ENCODE measurements around the gene TBC1D2.
"Not testable (repeated sequence)": the region's sequence is repeated elsewhere in the genome, so short reads cannot be mapped to it uniquely, and the experiment has no call there.

The TBC1D2 gene

DNA sequence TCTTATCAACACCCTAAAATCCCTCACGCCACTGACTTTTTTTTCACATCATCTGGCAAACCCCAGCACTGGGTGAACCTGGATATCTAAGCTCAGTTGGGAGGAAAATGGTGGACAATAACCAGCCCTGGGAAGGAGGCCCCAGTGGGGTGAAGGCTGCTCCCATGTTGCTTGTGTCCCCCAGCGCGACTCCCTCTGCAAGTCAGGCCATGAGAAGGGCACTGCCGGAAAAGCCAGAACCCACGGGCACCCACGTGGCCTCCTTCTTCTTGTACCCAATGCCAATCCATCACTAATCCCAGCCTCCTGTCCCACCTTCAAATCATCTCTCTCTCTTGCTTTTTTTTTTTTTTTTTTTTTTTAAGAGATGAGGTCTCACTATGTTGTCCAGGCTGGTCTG lies 74.5 kb downstream of the TBC1D2 start:
- DNase-seq (ENCODE audit: low read depth, low spot score), result no peak
- no peak overlapping the region for H3K4me3 ChIP-seq (ENCODE audit: low read depth, low read length)
- in situ Hi-C loops (cut with HindIII; ENCODE audit: low sequenced_read_pairs), result no loop called here
- TF ChIP-seq, protein P1, sequence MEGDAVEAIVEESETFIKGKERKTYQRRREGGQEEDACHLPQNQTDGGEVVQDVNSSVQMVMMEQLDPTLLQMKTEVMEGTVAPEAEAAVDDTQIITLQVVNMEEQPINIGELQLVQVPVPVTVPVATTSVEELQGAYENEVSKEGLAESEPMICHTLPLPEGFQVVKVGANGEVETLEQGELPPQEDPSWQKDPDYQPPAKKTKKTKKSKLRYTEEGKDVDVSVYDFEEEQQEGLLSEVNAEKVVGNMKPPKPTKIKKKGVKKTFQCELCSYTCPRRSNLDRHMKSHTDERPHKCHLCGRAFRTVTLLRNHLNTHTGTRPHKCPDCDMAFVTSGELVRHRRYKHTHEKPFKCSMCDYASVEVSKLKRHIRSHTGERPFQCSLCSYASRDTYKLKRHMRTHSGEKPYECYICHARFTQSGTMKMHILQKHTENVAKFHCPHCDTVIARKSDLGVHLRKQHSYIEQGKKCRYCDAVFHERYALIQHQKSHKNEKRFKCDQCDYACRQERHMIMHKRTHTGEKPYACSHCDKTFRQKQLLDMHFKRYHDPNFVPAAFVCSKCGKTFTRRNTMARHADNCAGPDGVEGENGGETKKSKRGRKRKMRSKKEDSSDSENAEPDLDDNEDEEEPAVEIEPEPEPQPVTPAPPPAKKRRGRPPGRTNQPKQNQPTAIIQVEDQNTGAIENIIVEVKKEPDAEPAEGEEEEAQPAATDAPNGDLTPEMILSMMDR (IDR thresholded peaks at IDR 0.05; ENCODE audit: low read depth, low read length), result no peak

DNA sequence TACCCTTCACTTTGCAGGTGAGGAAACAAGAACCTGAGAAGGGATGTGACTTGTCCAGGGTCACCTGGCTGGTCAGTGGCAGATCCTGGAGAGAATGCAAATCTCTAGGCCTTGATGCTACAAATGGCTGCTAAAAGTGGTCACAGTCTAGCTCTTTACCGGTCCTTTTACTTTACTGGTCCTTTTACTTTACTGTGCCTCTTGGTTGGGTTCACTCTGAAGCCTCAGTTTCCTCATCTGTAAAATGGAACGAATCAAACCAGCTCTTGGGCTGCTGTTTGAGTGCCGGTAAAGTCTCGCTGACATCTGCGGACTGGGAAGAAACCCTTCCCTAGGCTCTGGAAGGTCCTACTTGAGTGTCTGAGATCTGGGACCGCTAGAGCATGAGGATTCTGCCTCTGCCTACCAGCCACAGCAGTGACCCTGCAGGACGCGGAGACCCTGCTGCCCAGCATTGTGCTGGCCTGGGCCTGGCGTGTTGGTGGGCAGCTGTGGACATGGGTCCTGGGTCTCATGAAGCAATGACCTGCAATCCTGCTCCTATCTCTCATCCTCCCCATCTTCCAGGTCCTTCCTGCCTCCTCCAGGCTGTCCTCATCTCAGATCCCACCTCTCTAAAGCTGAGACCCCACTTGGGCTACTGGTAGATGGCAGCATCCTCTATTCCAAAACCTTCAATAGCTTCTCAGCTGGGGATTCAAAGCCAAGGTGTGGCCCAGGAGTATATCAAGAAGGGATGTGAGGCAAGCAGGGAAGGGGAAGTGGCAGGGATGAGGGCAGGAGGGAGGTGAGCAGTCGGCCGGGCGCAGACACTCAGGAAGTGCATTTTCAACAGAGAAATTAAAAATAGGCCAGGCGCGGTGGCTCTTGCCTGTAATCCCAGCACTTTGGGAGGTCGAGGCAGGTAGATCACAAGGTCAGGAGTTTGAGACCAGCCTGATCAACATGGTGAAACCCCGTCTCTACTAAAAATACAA lies 76.3 kb downstream of the TBC1D2 start:
- TF ChIP-seq, protein P1 (IDR thresholded peaks at IDR 0.05; ENCODE audit: low read depth, low read length), result no peak
- in situ Hi-C loops (cut with HindIII; ENCODE audit: low sequenced_read_pairs), result no loop called here

DNA sequence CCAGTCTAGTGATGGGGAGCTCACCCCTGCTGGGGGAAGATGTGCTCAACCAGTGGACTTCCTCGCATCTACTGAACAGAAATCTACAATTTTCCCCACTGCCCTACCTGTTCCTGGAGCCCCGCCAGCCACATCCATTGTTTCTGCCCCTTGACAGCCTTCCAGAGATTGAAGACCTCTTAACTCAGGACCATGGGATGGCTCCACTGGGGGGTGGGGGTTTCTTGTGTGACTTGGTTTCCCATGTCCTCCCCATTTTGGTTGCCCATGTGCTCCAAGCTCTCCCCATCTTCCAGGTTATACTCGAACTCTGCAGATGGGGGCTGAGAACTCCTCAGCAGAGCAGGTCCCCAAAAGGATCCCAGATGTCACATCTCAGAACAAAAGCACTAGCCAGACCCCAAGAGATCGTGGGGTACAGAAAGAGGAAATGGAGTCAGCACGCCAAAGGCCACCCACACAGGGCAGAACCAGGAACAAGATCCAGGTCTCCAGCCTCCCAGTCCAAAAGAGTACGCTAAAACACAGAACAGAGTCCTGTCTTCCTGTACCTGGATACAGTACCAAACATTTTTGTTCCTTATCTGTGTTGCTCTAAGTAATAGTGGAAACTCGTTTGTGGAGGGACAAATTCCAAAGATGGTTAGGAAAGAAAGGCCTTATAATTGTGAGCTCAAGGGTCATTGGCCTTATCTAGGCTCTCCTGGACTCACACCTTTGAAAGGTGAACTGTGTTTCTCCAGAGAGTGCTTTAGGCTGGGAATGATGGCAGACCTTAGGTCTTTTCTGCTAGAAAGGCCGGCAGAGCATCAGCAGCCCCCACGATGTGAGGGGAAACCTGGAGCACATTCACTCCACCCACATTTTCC lies 78.8 kb downstream of the TBC1D2 start:
- in situ Hi-C loops (cut with HindIII; ENCODE audit: low sequenced_read_pairs), result no loop called here
- TF ChIP-seq, protein P1 (IDR thresholded peaks at IDR 0.05; ENCODE audit: low read depth, low read length), result no peak

More for the DNA sequence above, 76.3 kb downstream of the TBC1D2 start:
- no peak for DNase-seq (ENCODE audit: low read depth, low spot score)
- no peak overlapping the region for H3K4me3 ChIP-seq (ENCODE audit: low read depth, low read length)

DNA sequence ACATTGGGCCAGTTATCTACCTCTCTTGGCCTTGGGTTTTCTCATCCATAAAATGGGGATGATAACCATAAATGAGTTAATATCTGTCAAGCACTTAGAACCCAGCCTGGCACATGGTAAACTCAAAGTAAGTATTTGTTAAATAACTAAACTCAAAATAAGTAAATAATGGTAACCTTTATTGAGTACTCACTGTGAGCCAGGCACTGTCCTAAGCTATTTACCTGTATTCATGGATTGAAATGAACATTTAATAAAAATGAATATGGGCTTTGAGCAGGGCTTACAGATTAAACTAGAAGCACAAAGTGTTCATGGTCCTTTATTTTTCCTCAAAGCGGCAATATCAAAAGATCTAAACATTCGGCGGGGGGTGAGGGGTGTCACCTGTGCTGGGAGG lies 79.7 kb downstream of the TBC1D2 start:
- TF ChIP-seq, protein P1 (IDR thresholded peaks at IDR 0.05; ENCODE audit: low read depth, low read length), result no peak
- no peak overlapping the region for H3K4me3 ChIP-seq (ENCODE audit: low read depth, low read length)
- no peak for DNase-seq (ENCODE audit: low read depth, low spot score)
- in situ Hi-C loops (cut with HindIII; ENCODE audit: low sequenced_read_pairs), result no loop called here

More for the DNA sequence above, 78.8 kb downstream of the TBC1D2 start:
- H3K4me3 ChIP-seq (ENCODE audit: low read depth, low read length), result no peak overlapping the region
- no peak for DNase-seq (ENCODE audit: low read depth, low spot score)

DNA sequence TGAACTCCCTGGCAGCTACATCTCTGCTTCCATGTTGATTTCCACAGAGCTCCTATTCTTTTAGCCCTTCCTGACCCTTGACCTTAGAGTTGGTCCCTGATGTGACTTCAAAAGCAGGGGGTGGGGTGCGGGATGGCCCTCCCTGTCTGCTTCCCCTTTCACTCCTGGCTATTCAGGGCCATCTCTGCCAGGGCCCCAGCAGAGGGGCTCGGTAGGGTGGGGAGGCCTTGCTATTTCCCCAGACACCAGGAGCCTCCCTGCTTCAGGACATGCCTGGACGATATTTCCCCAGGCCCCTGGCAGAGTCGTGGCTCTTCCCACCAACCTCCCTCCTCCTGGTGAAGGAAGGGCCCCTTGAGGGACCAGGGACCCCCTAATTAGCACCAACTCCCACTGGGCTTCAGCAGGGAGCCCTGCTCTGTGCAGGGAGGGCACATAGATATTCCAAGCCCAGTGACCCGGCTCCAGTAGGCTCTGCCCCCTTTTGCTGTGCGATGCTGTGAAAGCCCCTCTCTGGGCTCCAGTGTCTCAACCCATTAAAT lies 80.3 kb downstream of the TBC1D2 start:
- TF ChIP-seq, protein P1 (IDR thresholded peaks at IDR 0.05; ENCODE audit: low read depth, low read length), result no peak
- in situ Hi-C loops (cut with HindIII; ENCODE audit: low sequenced_read_pairs), result no loop called here
- no peak for DNase-seq (ENCODE audit: low read depth, low spot score)
- H3K4me3 ChIP-seq (ENCODE audit: low read depth, low read length), result no peak overlapping the region

DNA sequence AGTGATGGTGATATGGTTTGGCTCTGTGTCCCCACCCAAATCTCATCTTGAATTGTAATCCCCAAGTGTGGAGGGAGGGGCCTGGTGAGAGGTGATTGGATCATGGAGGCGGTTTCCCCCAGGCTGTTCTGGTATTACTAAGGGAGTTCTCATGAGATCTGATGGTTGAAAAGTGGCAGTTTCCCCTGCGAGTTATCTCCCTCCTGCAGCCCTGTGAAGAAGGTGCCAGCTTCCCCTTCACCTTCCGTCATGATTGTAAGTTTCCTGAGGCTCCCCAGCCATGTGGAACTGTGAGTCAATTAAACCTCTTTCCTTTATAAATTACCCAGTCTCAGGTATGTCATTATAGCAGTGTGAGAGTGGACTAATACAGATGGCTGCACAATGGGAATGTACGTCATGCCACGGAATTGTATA lies 80.9 kb downstream of the TBC1D2 start:
- in situ Hi-C loops (cut with HindIII; ENCODE audit: low sequenced_read_pairs), result not testable (repeated sequence)

More for the DNA sequence above, 80.9 kb downstream of the TBC1D2 start:
- DNase-seq (ENCODE audit: low read depth, low spot score); H3K4me3 ChIP-seq (ENCODE audit: low read depth, low read length): not testable (repeated sequence)
